Keratinocyte (primary cell): Measurements from ENCODE around the gene PHF12.

Source experiments
- EZH2 ChIP-seq: IDR thresholded peaks from one replicate; pipeline ENCODE4 v1.6.1; 2012; ENCODE audit warnings: inconsistent platforms, mild to moderate bottlenecking, low read length, moderate library complexity
- TF ChIP-seq, protein P1 (sequence below), 3 experiments: IDR thresholded peaks in 1 of 3; conservative IDR thresholded peaks in 1 of 3; optimal IDR thresholded peaks in 1 of 3; 2 replicates in 2 of 3; 3 replicates in 1 of 3; pipeline versions ENCODE3 to v1.5.1; 2011; ENCODE audit warnings: low read length in 3 of 3, mild to moderate bottlenecking in 3 of 3, moderate library complexity in 2 of 3, control low read depth in 1 of 3, inconsistent platforms in 1 of 3; ENCODE audit not compliant: insufficient read depth in 2 of 3; ENCODE audit errors: extremely low read depth in 1 of 3

DNA sequence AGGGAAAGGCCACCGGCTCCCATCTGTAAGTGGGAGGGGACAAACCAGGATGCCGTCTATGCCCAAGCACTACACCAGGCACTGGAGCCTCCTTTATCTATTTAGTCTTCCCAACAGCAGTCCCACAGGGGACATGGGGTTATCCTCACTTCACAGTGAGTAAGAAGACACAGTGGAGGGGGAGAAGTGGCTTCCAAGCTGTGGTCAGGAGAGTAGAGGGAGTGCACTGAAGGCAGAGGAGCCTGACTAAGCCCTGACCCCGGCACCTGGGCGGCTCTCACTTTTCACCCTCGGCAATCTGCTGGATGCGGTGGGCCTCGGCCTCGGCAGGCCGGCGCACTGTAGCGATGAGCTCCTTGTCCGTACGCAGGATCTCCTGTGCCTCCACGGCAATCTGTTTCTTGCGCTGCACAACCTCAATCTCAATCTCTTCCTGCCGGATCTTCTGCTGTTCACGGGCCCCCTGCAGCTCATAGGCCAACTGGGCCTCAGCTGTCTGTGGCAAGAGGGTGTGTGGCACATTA lies 69.7 kb downstream of the PHF12 start:
- TF ChIP-seq, protein P1, sequence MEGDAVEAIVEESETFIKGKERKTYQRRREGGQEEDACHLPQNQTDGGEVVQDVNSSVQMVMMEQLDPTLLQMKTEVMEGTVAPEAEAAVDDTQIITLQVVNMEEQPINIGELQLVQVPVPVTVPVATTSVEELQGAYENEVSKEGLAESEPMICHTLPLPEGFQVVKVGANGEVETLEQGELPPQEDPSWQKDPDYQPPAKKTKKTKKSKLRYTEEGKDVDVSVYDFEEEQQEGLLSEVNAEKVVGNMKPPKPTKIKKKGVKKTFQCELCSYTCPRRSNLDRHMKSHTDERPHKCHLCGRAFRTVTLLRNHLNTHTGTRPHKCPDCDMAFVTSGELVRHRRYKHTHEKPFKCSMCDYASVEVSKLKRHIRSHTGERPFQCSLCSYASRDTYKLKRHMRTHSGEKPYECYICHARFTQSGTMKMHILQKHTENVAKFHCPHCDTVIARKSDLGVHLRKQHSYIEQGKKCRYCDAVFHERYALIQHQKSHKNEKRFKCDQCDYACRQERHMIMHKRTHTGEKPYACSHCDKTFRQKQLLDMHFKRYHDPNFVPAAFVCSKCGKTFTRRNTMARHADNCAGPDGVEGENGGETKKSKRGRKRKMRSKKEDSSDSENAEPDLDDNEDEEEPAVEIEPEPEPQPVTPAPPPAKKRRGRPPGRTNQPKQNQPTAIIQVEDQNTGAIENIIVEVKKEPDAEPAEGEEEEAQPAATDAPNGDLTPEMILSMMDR (optimal IDR thresholded peaks at IDR 0.05 in 1 of 3, IDR thresholded peaks at IDR 0.05 in 1 of 3, conservative IDR thresholded peaks at IDR 0.05 in 1 of 3; ENCODE audit: extremely low read depth in 1 of 3, insufficient read depth in 2 of 3, low read length in 3 of 3) = no peak
- no peak for TF ChIP-seq EZH2
